SK-N-MC (cell line): ENCODE data around the gene PSMA8.

ENCODE experiments used
- EZH2 ChIP-seq: fragments of 200-600 bp; sonication (generic); IDR thresholded peaks from one replicate; pipeline ENCODE4 v1.6.1; 2017; ENCODE audit warnings: antibody characterized with exemption
- POLR2AphosphoS5 ChIP-seq: IDR thresholded peaks from 2 replicates; pipeline ENCODE4 v1.6.1; 2012; ENCODE audit warnings: mild to moderate bottlenecking, low read depth, low read length, borderline replicate concordance

- no peak for TF ChIP-seq EZH2
- no peak for TF ChIP-seq POLR2AphosphoS5
These were observed 47.7 kb downstream of the PSMA8 start for GRCh38 chr18:26181343-26181826.
